HG03521 (cell line): Measurements from ENCODE around the gene CXCL17.

ENCODE experiments used
- ATAC-seq: cut with Tn5 transposase; IDR thresholded peaks from one replicate; pipeline ENCODE4 v1.9.1; 2021; ENCODE audit warnings: mild to moderate bottlenecking, moderate library complexity; ENCODE audit not compliant: unreplicated experiment

The CXCL17 gene

GRCh38 chr19:42401365-42402303 is 41.1 kb downstream of the CXCL17 start:
- no peak for ATAC-seq

GRCh38 chr19:42400404-42400803 is 42.3 kb downstream of the CXCL17 start:
- ATAC-seq, result no peak

GRCh38 chr19:42397263-42398166 is 45.2 kb downstream of the CXCL17 start:
- no peak for ATAC-seq

- ATAC-seq, result peak; percentile 97
Measured at GRCh38 chr19:42396381-42397262, 46.1 kb downstream of the CXCL17 start.

GRCh38 chr19:42394751-42395150 is 48.0 kb downstream of the CXCL17 start:
- no peak for ATAC-seq

DNA sequence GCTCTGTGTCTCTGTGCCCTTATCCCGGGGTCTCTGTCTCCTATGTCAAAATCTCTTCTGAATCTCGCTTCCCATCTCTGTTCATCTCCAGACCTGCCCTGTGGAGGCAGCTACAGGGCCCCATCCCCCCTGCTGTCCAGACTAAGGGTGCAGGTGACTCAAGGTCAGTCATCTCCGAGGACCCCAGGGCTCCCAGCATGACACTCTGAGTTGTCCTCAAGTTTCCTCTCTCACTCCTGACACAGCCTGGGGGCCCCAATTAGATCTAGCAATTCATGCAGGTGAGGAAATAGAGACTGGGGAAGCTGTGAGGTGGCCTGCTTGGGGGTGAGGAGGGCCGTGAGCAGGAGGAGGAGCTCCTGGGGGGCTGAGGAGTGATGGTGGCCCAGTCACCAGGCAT is 50.6 kb downstream of the CXCL17 start:
- ATAC-seq, result no peak

DNA sequence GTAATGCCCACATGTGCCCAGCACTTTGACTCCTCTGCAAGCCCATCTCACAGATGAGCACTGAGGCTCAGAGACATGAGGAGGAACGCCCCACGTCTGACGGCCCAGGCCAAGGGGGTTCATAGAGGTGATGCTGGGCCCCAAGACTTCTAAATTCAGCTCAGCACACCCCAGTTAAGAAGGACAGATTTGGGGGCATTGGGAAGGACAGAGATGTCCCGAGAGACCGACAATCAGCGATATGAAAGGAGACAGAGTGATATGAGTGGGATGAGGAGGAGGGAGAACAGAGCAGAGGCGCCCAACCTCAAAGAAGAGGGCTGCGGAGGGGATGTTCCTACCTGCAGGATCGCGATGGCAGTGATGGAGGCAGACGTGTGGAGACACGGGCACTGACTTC is 52.8 kb downstream of the CXCL17 start, which contains the start of gene CNFN:
Gene CNFN, minus strand, starts transcription at position 399 of the 400 bp plus-strand sequence. CDS start 1,260 bp downstream, outside the sequence.
- no peak for ATAC-seq

GRCh38 chr19:42388851-42389489 is 53.8 kb downstream of the CXCL17 start:
- ATAC-seq, result no peak

DNA sequence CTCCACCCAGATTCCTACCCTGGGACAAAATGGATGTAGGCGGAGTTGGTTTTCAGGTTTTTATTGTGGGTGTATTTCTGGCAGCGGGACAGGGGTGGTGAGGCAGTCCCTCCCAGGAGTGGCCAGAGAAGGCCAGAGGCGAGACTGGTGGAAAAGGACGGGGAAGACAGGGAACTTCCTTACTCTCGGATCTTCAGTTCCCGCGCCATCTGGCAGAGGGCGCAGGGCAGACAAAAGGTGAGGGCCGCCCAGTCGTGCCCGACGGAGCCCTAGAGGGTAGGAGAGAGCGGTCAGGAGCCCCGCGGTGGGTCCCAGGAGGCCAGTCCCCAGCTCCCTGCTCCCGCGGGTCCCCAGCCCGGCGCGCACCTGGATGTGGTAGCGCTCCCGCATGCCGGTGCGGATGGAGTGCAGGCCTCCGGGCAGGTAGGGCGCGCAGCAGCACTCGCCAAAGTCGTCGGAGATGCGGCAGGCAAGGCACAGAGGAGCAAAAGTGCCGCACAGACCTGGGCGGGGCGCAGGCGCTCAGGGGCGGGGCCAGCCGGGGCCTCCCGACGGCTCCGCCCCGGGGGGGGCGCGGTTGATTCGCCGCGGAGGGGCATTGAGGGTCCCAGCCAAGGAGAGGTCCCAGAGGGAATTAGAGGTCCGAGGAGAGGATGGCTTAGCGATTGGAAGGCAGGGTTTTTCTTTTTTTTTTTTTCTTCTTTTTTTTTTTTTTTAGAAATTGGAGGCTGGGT is 55.6 kb downstream of the CXCL17 start:
- no peak for ATAC-seq

- no peak for ATAC-seq
Measured at GRCh38 chr19:42380155-42380554, 62.6 kb downstream of the CXCL17 start.
